IMR-90 (cell line): ENCODE data around the gene GGT5. TPM values are rescaled to one million over a fixed set of nuclear protein-coding genes. Genes with fewer than 3 reads are reported as not detected.

Experiments
- ATAC-seq: fragments of 200-7000 bp; cut with Tn5 transposase; 2 replicates; pipeline ENCODE4 v1.9.1; 2020; ENCODE audit warnings: low read depth, mild to moderate bottlenecking, moderate library complexity
- BruUV-seq: library from RNA; stranded (reverse); fragments of 400-500 nt; replicated peaks from 2 replicates; lab custom pipeline; 2021; lab: Mats Ljungman, UMichigan
- CTCF ChIA-PET: fragments of 300-600 bp; formaldehyde crosslinking; extraction: SDS; loops from one replicate; lab custom pipeline; 2021; ENCODE audit warnings: antibody characterized with exemption; lab: Yijun Ruan, JAX
- POLR2A ChIA-PET: fragments of 300-600 bp; sonication (Branson Sonifier 250); formaldehyde crosslinking; loops from one replicate; lab custom pipeline; 2022; ENCODE audit warnings: antibody characterized with exemption; ENCODE audit not compliant: unreplicated experiment; lab: Charles Lee
- DNase-seq: peaks from one replicate; pipeline ENCODE4 v3.0.0; 2013
- H2AFZ ChIP-seq: replicated peaks from 2 replicates; pipeline ENCODE3; 2013; ENCODE audit warnings: low read length, mild to moderate bottlenecking; ENCODE audit not compliant: poor library complexity
- H2AK5ac ChIP-seq: 2 replicates; pipeline ENCODE4 v1.6.1; 2013; ENCODE audit warnings: low read depth, low read length, inconsistent platforms
- H2AK9ac ChIP-seq: replicated peaks from 2 replicates; pipeline ENCODE3; 2013; ENCODE audit warnings: mild to moderate bottlenecking, low read depth, low read length, moderate library complexity; ENCODE audit not compliant: poor library complexity
- H2BK120ac ChIP-seq: 2 replicates; pipeline ENCODE4 v1.6.1; 2013; ENCODE audit warnings: low read depth, low read length, inconsistent platforms
- H2BK15ac ChIP-seq: 3 replicates; pipeline ENCODE4 v1.6.1; 2013; ENCODE audit warnings: low read depth, low read length, inconsistent platforms
- H2BK20ac ChIP-seq: 2 replicates; pipeline ENCODE4 v1.6.1; 2013; ENCODE audit warnings: low read depth, mild to moderate bottlenecking, inconsistent platforms, low read length, moderate library complexity
- H2BK5ac ChIP-seq: 2 replicates; pipeline ENCODE4 v1.6.1; 2013; ENCODE audit warnings: mild to moderate bottlenecking, low read depth, low read length, inconsistent platforms; ENCODE audit not compliant: poor library complexity, severe bottlenecking
- H3K14ac ChIP-seq: replicated peaks from 2 replicates; pipeline ENCODE4 v1.6.1; 2013; ENCODE audit warnings: low read depth, low read length, inconsistent platforms
- H3K18ac ChIP-seq: 2 replicates; pipeline ENCODE4 v1.6.1; 2013; ENCODE audit warnings: low read depth, low read length, control low read depth
- H3K23ac ChIP-seq: 2 replicates; pipeline ENCODE4 v1.6.1; 2013; ENCODE audit warnings: low read depth, low read length, inconsistent platforms
- H3K27ac ChIP-seq: 2 replicates; pipeline ENCODE4 v1.5.1; 2013; ENCODE audit warnings: mild to moderate bottlenecking, control low read depth, low read length; ENCODE audit not compliant: insufficient read depth
- H3K27me3 ChIP-seq: 2 replicates; pipeline ENCODE4 v1.6.1; 2013; ENCODE audit warnings: low read length; ENCODE audit not compliant: control insufficient read depth, insufficient read depth
- H3K36me3 ChIP-seq: 2 replicates; pipeline ENCODE4 v1.6.1; 2013; ENCODE audit warnings: low read length, mixed read lengths; ENCODE audit not compliant: control insufficient read depth, insufficient read depth
- H3K4ac ChIP-seq: 2 replicates; pipeline ENCODE4 v1.6.1; 2013; ENCODE audit warnings: low read depth, low read length, inconsistent platforms
- H3K4me1 ChIP-seq: 2 replicates; pipeline ENCODE4 v1.6.1; 2013; ENCODE audit warnings: low read length, mixed read lengths; ENCODE audit not compliant: control insufficient read depth, insufficient read depth
- H3K4me2 ChIP-seq: 2 replicates; pipeline ENCODE4 v1.6.1; 2013; ENCODE audit warnings: low read depth, mild to moderate bottlenecking, control low read depth, low read length, moderate library complexity
- H3K4me3 ChIP-seq: 2 replicates; pipeline ENCODE4 v1.5.1; 2013; ENCODE audit warnings: low read depth, mild to moderate bottlenecking, control low read depth, low read length, moderate library complexity; ENCODE audit not compliant: insufficient read depth
- H3K56ac ChIP-seq: 2 replicates; pipeline ENCODE4 v1.6.1; 2013; ENCODE audit warnings: low read length, inconsistent platforms; ENCODE audit not compliant: insufficient read depth; ENCODE audit errors: extremely low read depth
- H3K79me1 ChIP-seq, 2 experiments: 2 replicates each; pipeline ENCODE4 v1.6.1; 2013; ENCODE audit warnings: low read length in 2 of 2, inconsistent platforms in 1 of 2, low read depth in 1 of 2
- H3K9ac ChIP-seq: 2 replicates; pipeline ENCODE4 v1.6.1; 2013; ENCODE audit warnings: low read depth, low read length, control low read depth
- H3K9me1 ChIP-seq: 2 replicates; pipeline ENCODE4 v1.6.1; 2013; ENCODE audit warnings: low read length, inconsistent platforms; ENCODE audit not compliant: insufficient read depth
- H3K9me3 ChIP-seq: 2 replicates; pipeline ENCODE4 v1.6.1; 2013; ENCODE audit warnings: low read length; ENCODE audit not compliant: control insufficient read depth, insufficient read depth
- H4K20me1 ChIP-seq: 2 replicates; pipeline ENCODE4 v1.6.1; 2013; ENCODE audit warnings: low read length, inconsistent platforms; ENCODE audit not compliant: insufficient read depth
- H4K5ac ChIP-seq: 2 replicates; pipeline ENCODE4 v1.6.1; 2013; ENCODE audit warnings: mild to moderate bottlenecking, low read depth, low read length, control low read depth
- H4K8ac ChIP-seq, 2 experiments: 2 replicates each; pipeline ENCODE4 v1.6.1; 2013; ENCODE audit warnings: low read depth in 2 of 2, low read length in 2 of 2, control low read depth in 1 of 2, inconsistent platforms in 1 of 2
- H4K91ac ChIP-seq: 2 replicates; pipeline ENCODE4 v1.6.1; 2013; ENCODE audit warnings: low read depth, low read length, inconsistent platforms; ENCODE audit not compliant: insufficient read depth
- CTCF ChIP-seq: conservative IDR thresholded peaks from 2 replicates; pipeline ENCODE4 v1.5.1; 2012; ENCODE audit warnings: mild to moderate bottlenecking, low read depth, low read length, improper control_type of control experiment
- FOS ChIP-seq: fragments of 150-350 bp; IDR thresholded peaks from 2 replicates; pipeline ENCODE4 v1.6.1; 2016; ENCODE audit warnings: low read depth, low read length
- MAFK ChIP-seq: IDR thresholded peaks from 2 replicates; pipeline ENCODE4 v1.6.1; 2012; ENCODE audit warnings: low read depth, low read length, improper control_type of control experiment
- RAD21 ChIP-seq: IDR thresholded peaks from 2 replicates; pipeline ENCODE4 v1.6.1; 2012; ENCODE audit warnings: low read length, improper control_type of control experiment
- SMC3 ChIP-seq: fragments of 150-350 bp; IDR thresholded peaks from 2 replicates; pipeline ENCODE4 v1.6.1; 2016; ENCODE audit warnings: low read depth, mild to moderate bottlenecking, antibody characterized with exemption, low read length, moderate library complexity
- WGBS, 2 experiments: methylation state at CpG; one replicate each; pipeline versions ENCODE4 v1.1.5 to v1.1.7; 2013; ENCODE audit warnings: missing lambda C conversion rate in 2 of 2; ENCODE audit not compliant: insufficient read length in 1 of 2; ENCODE audit errors: extremely low coverage in 2 of 2; 5-methylcytosine and 5-hydroxymethylcytosine counted together
- dilution Hi-C: fragments of 300-500 bp; cut with HindIII; formaldehyde crosslinking; loops from one replicate; pipeline ENCODE4 v1.14.3; 2018; ENCODE audit warnings: low sequenced_read_pairs; ENCODE audit not compliant: unreplicated experiment
- in situ Hi-C: fragments of 300-500 bp; cut with MboI; formaldehyde crosslinking; loops from 3 replicates; pipeline ENCODE4 v1.14.3; 2019; ENCODE audit warnings: low sequenced_read_pairs, inconsistent platforms, mixed read lengths
- intact Hi-C: fragments of 100-400 bp; cut with micrococcal nuclease; formaldehyde crosslinking; loops from 2 replicates; pipeline ENCODE4 v1.10.0; 2022
- polyA plus RNA-seq, 3 experiments: library from polyadenylated mRNA; depleted of rRNA; stranded (reverse); fragments of >200 nt; gene quantifications; 2 replicates each; pipeline ENCODE4 v1.2.3, GENCODE V29; 2012; ENCODE audit warnings: low replicate concordance in 1 of 3
- total RNA-seq: library from RNA; depleted of rRNA; stranded (reverse); fragments of >200 nt; gene quantifications from 2 replicates; pipeline ENCODE4 v1.2.3, GENCODE V29; 2012

GGT5 gene
- total and polyA plus RNA-seq, 2 of the 4 experiments (the other 2 are of a cell fraction) = 0.18 to 5.8 TPM

GRCh38 chr22:24181996-24182899 is 62.6 kb downstream of the GGT5 start:
- Histone ChIP-seq H3K79me1 (no peaks in the 10 kb centered on the region), H3K4me2 (no peak overlapping the region), H4K8ac (no peak overlapping the region), H2BK120ac (no peak overlapping the region), H2AK5ac (no peak overlapping the region), H3K9me1 (no peaks in the 10 kb centered on the region), H2AK9ac (no peak overlapping the region), H3K4me3 (no peak overlapping the region), H3K27ac (no peak overlapping the region), H3K27me3 (no peaks in the 10 kb centered on the region), H3K9ac (no peak overlapping the region), H2BK20ac (no peak overlapping the region), H3K4me1 (no peaks in the 10 kb centered on the region), H3K9me3 (no peaks in the 10 kb centered on the region), H4K20me1 (no peaks in the 10 kb centered on the region), H2AFZ (no peak overlapping the region), H3K14ac (no peak overlapping the region), H4K91ac (no peak overlapping the region), H4K5ac (no peak overlapping the region), H3K23ac (no peak overlapping the region), H3K4ac (no peak overlapping the region), H3K56ac (no peak overlapping the region), H3K18ac (no peak overlapping the region), H2BK5ac (no peak overlapping the region), H2BK15ac (no peak overlapping the region), H3K36me3 (peaks cover 7% of the 10 kb centered on the region; the same call in 1 of the 2 replicates)
- POLR2A ChIA-PET = no interaction called here
- in situ Hi-C loops = no loop called here
- intact Hi-C loops = no loop called here
- DNase-seq (no peak), ATAC-seq (peak; percentile 43)
- CTCF ChIA-PET = no interaction called here
- dilution Hi-C loops = no loop called here
- no TSS peak for BruUV-seq
- TF ChIP-seq FOS (no peak), CTCF (peak; percentile 32), SMC3 (peak; percentile 23; the same call in 1 of the 2 replicates), RAD21 (peak; percentile 27; the same call in 1 of the 2 replicates), MAFK (no peak)
- WGBS, 2 experiments = 72% methylated on average over 5 of the region's 20 CpGs; no CpG with 5 or more reads in 1 of the 2 experiments
